Hepatocyte (in vitro differentiated cells): ENCODE results near the gene RAB3IP.

Experiments
- CTCF ChIP-seq: fragments of 200-600 bp; sonication (generic); IDR thresholded peaks from 2 replicates; pipeline ENCODE4 v1.5.1; 2016; ENCODE audit warnings: antibody characterized with exemption, mild to moderate bottlenecking; ENCODE audit not compliant: poor library complexity
- EZH2 ChIP-seq: fragments of 200-600 bp; sonication (generic); IDR thresholded peaks from 2 replicates; pipeline ENCODE4 v1.6.1; 2016; ENCODE audit warnings: antibody characterized with exemption, mild to moderate bottlenecking, borderline replicate concordance

GRCh38 chr12:69843608-69844007, 104.9 kb downstream of the RAB3IP start:
- TF ChIP-seq CTCF (no peak), EZH2 (no peak)
